ENCODE measurements around the gene SREBF1. TPM values are rescaled to one million over a fixed set of nuclear protein-coding genes. Genes with fewer than 3 reads are reported as not detected.

SREBF1 gene
- total and polyA plus RNA-seq, 2 experiments from 2014 or later = 39.6 to 85.3 TPM

DNA sequence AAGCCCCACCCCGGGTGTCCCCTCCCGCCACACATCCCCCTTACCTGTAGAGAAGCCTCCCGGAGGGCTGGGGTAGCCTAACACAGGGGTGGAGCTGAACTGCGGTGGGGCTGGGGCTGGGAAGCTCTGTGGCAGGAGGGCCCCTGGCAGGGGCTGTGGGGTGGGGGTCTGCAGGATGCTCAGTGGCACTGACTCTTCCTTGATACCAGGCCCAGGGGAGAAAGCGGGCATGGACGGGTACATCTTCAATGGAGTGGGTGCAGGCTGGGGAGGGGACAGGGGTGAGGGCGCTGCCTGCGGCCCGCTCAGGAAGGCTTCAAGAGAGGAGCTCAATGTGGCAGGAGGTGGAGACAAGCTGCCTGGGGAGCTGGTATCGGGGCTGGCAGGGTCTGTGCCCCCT is 16.7 kb downstream of the SREBF1 start:
- peaks cover 48% of the 10 kb centered on the region for H3K36me3 Mint-ChIP-seq (ENCODE audit: low read depth)
- Histone ChIP-seq H3K9me2 (ENCODE audit: insufficient read depth) (no peaks in the 10 kb centered on the region), H3K27ac (ENCODE audit: low read depth) (no peak overlapping the region), H3K4me2 (no peak overlapping the region), H3K4me1 (ENCODE audit: insufficient read depth) (peaks cover 31% of the 10 kb centered on the region), H3K79me2 (replicated peaks; ENCODE audit: insufficient read depth) (peaks cover 41% of the 10 kb centered on the region), H2AFZ (no peak overlapping the region), H3K36me3 (ENCODE audit: insufficient read depth) (peaks cover 5% of the 10 kb centered on the region; the same call in 1 of the 2 replicates), H3F3A (replicated peaks; ENCODE audit: low read depth) (peaks cover 18% of the 10 kb centered on the region), H3K4me3 (no peak overlapping the region), H4K20me1 (replicated peaks; ENCODE audit: insufficient read depth) (peaks cover 52% of the 10 kb centered on the region), H3K27me3 (ENCODE audit: insufficient read depth) (no peaks in the 10 kb centered on the region)
- ATAC-seq (no peak), DNase-seq (ENCODE audit: low spot score) (no peak)
- peaks cover 66% of the 10 kb centered on the region for H3K4me1 Mint-ChIP-seq
- no peak overlapping the region for H3K27ac Mint-ChIP-seq
- no peak for TF ChIP-seq ETS1 (IDR thresholded peaks at IDR 0.05)
- no peak for TF ChIP-seq POLR2AphosphoS5 (IDR thresholded peaks at IDR 0.05; ENCODE audit: low read depth)
- no peak for TF ChIP-seq ZNF114 (CRISPR knock-in tag; IDR thresholded peaks at IDR 0.05)
- TF ChIP-seq EZH2 (IDR thresholded peaks at IDR 0.05; ENCODE audit: low read depth, unreplicated experiment) = no peak
- no peak for TF ChIP-seq CTCF (conservative IDR thresholded peaks at IDR 0.05; ENCODE audit: low read depth in 2 of 2)
- no peak for TF ChIP-seq EZH2phosphoT487 (IDR thresholded peaks at IDR 0.05; ENCODE audit: unreplicated experiment)
- no peak for TF ChIP-seq STAT1 (IDR thresholded peaks at IDR 0.05; ENCODE audit: unreplicated experiment)
- TF ChIP-seq, protein P1, sequence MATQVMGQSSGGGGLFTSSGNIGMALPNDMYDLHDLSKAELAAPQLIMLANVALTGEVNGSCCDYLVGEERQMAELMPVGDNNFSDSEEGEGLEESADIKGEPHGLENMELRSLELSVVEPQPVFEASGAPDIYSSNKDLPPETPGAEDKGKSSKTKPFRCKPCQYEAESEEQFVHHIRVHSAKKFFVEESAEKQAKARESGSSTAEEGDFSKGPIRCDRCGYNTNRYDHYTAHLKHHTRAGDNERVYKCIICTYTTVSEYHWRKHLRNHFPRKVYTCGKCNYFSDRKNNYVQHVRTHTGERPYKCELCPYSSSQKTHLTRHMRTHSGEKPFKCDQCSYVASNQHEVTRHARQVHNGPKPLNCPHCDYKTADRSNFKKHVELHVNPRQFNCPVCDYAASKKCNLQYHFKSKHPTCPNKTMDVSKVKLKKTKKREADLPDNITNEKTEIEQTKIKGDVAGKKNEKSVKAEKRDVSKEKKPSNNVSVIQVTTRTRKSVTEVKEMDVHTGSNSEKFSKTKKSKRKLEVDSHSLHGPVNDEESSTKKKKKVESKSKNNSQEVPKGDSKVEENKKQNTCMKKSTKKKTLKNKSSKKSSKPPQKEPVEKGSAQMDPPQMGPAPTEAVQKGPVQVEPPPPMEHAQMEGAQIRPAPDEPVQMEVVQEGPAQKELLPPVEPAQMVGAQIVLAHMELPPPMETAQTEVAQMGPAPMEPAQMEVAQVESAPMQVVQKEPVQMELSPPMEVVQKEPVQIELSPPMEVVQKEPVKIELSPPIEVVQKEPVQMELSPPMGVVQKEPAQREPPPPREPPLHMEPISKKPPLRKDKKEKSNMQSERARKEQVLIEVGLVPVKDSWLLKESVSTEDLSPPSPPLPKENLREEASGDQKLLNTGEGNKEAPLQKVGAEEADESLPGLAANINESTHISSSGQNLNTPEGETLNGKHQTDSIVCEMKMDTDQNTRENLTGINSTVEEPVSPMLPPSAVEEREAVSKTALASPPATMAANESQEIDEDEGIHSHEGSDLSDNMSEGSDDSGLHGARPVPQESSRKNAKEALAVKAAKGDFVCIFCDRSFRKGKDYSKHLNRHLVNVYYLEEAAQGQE (IDR thresholded peaks at IDR 0.05; ENCODE audit: unreplicated experiment) = no peak
- TF ChIP-seq ZNF331 (CRISPR knock-in tag; IDR thresholded peaks at IDR 0.05; ENCODE audit: low read depth) = no peak
- no peak for TF ChIP-seq JUNB (IDR thresholded peaks at IDR 0.05; ENCODE audit: unreplicated experiment)
- no peak for TF ChIP-seq NANOG (IDR thresholded peaks at IDR 0.05; ENCODE audit: borderline replicate concordance)
- no peak for TF ChIP-seq CREB1 (CRISPR knock-in tag; IDR thresholded peaks at IDR 0.05; ENCODE audit: low read depth)
- TF ChIP-seq, protein P2, sequence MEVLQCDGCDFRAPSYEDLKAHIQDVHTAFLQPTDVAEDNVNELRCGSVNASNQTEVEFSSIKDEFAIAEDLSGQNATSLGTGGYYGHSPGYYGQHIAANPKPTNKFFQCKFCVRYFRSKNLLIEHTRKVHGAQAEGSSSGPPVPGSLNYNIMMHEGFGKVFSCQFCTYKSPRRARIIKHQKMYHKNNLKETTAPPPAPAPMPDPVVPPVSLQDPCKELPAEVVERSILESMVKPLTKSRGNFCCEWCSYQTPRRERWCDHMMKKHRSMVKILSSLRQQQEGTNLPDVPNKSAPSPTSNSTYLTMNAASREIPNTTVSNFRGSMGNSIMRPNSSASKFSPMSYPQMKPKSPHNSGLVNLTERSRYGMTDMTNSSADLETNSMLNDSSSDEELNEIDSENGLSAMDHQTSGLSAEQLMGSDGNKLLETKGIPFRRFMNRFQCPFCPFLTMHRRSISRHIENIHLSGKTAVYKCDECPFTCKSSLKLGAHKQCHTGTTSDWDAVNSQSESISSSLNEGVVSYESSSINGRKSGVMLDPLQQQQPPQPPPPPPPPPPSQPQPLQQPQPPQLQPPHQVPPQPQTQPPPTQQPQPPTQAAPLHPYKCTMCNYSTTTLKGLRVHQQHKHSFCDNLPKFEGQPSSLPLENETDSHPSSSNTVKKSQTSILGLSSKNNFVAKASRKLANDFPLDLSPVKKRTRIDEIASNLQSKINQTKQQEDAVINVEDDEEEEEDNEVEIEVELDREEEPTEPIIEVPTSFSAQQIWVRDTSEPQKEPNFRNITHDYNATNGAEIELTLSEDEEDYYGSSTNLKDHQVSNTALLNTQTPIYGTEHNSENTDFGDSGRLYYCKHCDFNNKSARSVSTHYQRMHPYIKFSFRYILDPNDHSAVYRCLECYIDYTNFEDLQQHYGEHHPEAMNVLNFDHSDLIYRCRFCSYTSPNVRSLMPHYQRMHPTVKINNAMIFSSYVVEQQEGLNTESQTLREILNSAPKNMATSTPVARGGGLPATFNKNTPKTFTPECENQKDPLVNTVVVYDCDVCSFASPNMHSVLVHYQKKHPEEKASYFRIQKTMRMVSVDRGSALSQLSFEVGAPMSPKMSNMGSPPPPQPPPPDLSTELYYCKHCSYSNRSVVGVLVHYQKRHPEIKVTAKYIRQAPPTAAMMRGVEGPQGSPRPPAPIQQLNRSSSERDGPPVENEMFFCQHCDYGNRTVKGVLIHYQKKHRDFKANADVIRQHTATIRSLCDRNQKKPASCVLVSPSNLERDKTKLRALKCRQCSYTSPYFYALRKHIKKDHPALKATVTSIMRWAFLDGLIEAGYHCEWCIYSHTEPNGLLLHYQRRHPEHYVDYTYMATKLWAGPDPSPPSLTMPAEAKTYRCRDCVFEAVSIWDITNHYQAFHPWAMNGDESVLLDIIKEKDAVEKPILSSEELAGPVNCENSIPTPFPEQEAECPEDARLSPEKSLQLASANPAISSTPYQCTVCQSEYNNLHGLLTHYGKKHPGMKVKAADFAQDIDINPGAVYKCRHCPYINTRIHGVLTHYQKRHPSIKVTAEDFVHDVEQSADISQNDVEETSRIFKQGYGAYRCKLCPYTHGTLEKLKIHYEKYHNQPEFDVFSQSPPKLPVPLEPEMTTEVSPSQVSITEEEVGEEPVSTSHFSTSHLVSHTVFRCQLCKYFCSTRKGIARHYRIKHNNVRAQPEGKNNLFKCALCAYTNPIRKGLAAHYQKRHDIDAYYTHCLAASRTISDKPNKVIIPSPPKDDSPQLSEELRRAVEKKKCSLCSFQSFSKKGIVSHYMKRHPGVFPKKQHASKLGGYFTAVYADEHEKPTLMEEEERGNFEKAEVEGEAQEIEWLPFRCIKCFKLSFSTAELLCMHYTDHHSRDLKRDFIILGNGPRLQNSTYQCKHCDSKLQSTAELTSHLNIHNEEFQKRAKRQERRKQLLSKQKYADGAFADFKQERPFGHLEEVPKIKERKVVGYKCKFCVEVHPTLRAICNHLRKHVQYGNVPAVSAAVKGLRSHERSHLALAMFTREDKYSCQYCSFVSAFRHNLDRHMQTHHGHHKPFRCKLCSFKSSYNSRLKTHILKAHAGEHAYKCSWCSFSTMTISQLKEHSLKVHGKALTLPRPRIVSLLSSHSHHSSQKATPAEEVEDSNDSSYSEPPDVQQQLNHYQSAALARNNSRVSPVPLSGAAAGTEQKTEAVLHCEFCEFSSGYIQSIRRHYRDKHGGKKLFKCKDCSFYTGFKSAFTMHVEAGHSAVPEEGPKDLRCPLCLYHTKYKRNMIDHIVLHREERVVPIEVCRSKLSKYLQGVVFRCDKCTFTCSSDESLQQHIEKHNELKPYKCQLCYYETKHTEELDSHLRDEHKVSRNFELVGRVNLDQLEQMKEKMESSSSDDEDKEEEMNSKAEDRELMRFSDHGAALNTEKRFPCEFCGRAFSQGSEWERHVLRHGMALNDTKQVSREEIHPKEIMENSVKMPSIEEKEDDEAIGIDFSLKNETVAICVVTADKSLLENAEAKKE (CRISPR knock-in tag; IDR thresholded peaks at IDR 0.05) = no peak
- no peaks in the 10 kb centered on the region; the same call in 2 of the 3 replicates for H3K9me3 Mint-ChIP-seq
- H3K27me3 Mint-ChIP-seq (ENCODE audit: insufficient read depth, low read depth, poor library complexity) = peaks cover 25% of the 10 kb centered on the region
- H3K4me3 Mint-ChIP-seq = no peak overlapping the region; the same call in 2 of the 3 replicates
